NCI-H2196 (cell line): ENCODE results near the gene ARHGAP6.

Experiments used
- DNase-seq: peaks from one replicate; lab custom pipeline; 2025; ENCODE audit not compliant: unreplicated experiment; lab: John Stamatoyannopoulos, UW

The ARHGAP6 gene

GRCh38 chrX:11665168-11666111 is at the start of gene ARHGAP6:
ARHGAP6 (minus strand) TSS chrX:11665920; CDS start chrX:11664828, 1,092 bp downstream.
- DNase-seq: no peak

DNA sequence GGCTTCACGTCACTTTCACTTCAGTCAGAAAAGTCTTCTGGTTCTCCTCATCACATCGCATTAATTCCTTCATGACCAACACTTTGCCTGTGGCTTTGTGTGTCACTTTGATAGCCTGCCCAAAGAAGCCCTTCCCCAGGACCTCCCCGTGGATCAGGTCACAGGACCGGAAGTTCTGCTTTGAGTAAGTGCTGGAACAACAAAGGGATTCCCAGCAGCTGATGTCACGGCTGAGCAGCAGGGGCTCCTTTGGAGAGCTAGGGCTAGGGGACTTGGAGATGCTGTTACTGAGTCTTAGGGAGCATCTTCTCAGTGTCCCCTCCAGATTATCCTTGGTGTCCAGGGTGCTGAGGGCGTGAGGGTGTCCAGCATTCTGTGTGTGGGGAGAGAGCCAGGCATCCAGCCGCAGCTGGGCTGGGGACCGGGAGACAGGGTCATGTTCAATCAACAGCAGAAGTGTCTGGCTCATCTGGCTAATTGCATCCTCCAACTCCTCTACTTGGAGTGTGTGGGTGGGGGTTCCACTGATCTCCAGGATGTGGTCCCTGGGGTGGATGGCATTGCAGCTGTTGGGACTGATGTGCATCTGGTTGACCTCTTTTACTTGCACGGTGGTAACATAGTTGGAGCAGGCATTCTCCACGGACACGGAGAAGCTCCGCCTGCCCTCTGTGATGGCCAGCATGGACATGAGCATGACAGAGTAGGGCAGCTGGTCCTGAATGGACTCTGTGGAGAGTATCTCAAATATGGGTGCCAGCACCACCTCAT is 39.2 kb upstream of the ARHGAP6 start:
- DNase-seq: no peak

GRCh38 chrX:11703855-11704254 is 38.1 kb upstream of the ARHGAP6 start:
- DNase-seq: no peak

DNA sequence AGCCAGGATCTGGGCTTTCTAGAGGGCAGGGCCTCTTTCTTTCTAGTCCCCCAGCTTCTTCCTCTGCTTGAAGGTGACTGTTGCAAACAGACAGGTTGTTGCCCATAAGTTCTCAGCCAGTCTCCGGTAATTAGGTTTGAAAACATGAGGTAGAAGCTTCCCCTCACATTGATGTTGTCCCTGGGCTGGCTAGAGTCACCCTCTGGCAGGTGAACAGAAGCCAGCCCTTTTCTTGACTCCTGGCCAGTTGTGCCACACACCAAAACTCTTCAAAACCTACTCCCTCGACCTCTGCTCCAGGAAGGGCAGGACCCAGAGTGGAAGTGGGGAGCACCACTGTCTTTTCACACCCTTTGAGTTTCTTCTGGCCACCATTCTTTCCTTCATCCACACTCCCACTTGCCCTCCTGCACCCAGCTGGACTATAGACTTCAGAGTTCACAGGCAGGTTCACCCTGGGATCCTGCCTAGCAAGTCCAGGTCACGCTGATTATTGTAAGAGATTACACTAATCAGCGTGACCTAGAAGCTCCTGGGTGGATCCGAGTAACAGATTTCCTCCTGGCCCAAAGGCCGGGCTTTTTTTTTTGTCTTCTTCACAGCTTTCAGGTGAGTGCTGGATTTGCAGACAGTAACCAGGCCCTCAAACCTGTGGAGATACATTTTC is 37.4 kb upstream of the ARHGAP6 start:
- no peak for DNase-seq

DNA sequence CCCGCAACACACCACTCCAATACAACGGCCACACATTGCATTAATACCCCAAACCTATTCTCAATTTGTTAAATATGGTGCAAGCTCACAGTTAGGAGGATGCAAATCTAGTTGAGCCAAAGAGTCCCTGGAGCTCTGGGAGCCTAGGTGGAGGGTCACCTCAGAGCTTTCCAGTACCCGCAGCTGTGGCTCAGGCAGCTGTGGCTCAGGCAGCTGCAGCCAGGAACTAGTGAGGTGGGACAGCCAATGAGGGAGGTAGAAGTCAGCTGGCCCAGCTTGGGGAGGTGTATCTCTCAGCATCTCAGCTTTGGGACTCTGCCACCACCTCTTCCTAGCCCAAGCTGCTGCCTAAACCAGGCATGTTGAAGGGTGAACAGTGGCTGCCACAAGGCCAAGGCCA is 36.7 kb upstream of the ARHGAP6 start:
- no peak for DNase-seq

DNA sequence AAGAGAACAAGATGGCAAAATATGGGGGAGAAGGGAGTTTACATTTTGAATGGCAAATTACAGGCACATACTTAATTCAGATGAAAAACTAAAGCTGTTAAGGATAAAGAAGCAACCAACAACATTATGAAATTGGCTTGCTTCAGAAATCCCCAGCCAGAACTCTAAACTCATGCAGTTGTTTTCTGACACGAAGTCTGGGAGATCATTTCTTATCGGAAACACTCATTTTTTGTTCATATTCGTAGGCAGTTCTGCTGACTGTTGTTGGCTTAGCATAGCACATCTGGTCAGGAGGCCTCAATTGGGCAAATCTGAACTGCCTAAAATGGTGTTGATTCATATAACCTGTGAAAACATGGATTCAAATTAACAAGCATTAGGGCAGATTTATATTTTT is 33.0 kb upstream of the ARHGAP6 start:
- no peak for DNase-seq

DNA sequence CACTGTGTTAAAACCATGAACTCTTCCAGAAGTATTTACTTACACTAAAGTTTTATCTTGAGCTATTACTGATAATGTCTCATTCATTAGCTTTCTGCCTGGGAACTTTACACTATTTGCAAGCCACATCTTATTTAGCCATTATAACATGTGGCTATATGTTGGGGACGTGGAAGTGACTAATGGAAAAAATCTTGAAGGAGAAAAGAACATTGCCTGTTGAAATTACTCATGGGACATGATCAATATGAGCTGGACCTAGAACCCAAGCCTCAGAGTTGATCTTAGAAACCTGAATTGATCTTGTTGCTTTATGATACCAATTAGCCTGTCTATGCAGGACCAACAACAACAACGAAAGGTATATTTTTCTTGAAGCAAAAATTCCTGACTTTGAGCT is 22.5 kb upstream of the ARHGAP6 start:
- no peak for DNase-seq

DNA sequence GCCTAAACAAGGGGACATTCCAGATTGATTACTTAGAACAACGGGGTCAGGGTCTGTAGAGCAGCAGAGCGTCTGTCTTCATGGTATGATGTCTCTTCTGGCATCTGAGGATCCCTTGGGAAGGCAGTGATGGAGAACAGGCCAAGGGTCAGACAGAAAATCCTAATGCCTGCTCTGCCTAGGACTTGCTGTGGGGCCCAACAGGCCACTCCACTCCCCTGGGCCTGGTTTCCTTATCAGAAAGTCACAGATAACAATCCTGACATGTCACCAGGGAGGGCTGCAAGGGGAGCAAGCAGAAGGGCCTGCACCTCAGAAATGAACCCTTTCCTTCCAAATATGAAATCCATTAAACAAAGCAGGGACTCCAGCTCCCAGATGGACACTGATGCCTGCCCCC is 21.4 kb upstream of the ARHGAP6 start:
- no peak for DNase-seq

DNA sequence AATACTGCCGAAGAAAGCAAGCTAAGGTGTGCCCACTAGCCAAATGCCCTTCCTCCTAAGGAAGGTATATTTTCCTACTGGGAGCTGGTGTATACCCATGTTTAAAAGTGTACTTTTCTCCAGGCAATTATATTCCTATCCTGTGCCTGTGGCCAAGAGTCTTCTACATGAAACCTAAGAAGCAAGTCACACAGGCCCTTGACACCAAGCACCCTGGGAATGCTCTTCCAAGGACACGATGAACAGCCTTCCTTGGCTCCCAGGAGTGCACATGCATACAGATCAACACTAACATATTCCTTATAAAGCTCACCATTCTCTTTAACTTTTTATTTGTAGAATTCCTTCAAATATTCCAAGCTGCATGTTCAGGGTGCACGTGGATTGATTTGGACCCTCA is 17.3 kb upstream of the ARHGAP6 start:
- no peak for DNase-seq

GRCh38 chrX:11678158-11678557 is 12.4 kb upstream of the ARHGAP6 start:
- DNase-seq: no peak

GRCh38 chrX:11672213-11672612 is 6.5 kb upstream of the ARHGAP6 start:
- DNase-seq: no peak

- DNase-seq: no peak
Measured at GRCh38 chrX:11670316-11670715, 4.6 kb upstream of the ARHGAP6 start.

DNA sequence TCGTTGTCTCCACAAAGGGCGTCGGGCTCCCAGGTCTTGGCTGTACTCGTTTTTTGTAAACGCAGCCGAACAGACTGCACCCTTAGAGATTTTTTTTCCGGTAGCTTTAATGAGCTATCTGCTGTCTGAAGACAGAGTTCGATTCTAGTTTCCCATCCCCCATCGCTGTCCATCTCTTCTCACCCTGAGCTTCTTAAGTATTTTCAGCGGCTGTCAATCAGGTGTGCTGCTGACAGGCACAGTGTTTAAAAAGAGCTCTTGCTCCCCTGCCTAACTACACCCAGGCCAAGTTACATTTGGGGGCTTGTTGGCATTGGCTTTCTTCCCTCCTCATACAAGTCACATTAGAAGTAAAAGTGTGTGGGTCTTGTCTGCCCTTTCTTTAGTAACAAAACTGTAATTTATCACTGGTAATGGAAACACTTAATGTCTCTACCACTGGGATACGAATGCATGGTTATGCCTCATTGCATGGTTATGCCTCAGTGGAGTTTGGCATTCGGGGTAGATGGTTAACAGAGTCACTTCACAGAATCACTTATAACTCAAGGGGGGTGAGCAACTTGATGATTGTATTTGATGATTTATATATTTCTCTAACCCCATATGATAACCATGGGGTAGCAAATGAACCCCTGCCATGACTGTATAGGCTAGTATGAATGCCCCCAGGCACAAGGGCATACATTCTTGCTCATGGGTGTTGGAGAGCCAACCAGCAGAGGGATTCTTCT is 1.4 kb upstream of the ARHGAP6 start:
- DNase-seq: no peak

GRCh38 chrX:11666164-11666563 is 444 bp upstream of the ARHGAP6 start:
- DNase-seq: no peak

DNA sequence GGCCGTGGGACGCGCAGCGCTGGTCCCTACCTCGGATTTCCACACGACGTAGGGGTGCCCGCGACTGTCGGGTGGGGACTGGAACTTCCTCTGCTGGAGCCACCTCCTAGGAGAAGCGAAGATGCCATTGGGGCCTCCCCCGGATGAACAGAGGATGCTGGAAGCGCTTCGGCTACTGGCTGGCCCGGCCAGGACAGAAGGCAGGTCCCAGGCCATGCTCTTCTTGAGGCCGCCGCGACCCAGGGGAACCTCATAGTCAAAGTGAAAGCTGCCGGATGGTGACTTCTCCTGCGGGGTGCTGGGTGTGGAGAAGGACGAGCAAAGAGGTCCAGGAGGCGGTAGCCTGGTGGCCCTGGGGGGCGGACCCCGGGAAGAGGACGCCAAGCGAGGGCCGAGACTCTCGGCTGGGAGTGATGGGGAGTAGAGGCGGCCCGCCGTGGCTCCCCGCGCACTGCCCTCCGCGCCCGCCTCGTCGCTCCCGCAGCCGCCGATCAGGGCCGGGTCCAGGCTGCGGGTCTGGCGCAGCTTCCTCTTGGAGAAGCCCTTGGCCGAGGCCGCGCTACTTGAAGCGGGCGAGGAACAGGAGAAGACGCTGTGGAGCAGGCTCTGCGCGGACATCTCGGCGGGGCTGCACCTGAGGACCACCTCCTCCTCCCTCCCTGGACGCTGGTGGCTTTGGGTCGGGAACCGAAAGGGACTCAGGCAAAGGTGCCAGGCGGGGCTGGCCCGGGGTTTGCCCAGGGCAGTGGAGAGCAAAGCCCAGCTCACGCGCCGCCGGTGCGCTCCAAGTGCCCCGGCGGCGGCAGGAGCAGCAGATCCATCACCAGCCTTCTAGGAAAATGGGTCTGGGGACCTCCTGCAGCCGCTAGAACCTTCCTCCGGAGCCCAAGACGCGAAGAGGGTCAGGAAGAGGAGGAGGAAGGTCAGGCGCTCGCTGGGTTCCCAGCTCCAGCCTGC is 1.2 kb downstream of the ARHGAP6 start:
- no peak for DNase-seq

GRCh38 chrX:11663875-11664210 is 1.9 kb downstream of the ARHGAP6 start:
- DNase-seq: no peak

- DNase-seq: no peak
Measured at GRCh38 chrX:11655282-11656015, 10.3 kb downstream of the ARHGAP6 start.

- no peak for DNase-seq
Measured at GRCh38 chrX:11648705-11649519, 16.8 kb downstream of the ARHGAP6 start.
